GM19239 (cell line): ENCODE results near the gene SRGAP2B.
"Not testable (repeated sequence)": the region's sequence is repeated elsewhere in the genome, so short reads cannot be mapped to it uniquely, and the experiment has no call there.

Source experiments
- DNase-seq: peaks from one replicate; pipeline ENCODE4 v3.0.0; 2011; ENCODE audit warnings: low spot score; ENCODE audit not compliant: insufficient read length
- FAIRE-seq: peaks from 2 replicates; lab custom pipeline; 2011; peaks lifted over from hg19 to GRCh38; lab: Jason Lieb, UNC

SRGAP2B gene

DNA sequence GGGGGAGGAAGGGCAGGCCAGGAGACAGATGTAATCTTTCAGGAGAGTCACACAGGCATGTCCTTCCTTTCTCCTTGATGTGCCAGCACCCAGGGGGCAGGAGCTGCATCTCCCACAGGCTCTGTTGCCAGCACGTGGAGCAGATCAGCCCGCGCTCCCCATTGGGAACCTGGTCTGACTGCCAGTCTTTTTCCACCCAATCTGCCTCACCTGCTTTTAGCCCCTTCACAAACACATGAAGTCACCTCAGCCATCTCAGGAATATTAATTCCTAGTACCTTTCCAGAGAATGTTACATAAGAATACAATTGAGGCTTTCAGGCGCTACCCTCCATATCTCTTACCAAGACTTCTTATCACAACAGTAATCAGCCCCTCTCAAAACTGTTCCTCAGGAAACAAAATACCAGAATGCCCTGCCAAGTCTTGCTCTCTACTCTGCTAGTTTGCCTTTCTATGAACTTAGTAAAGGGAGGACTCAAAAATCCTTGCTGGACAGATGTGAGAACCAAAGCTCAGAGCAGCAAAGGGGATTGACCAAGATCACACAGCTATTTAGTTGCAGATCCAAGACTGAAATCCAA is 94.3 kb downstream of the SRGAP2B start:
- DNase-seq, FAIRE-seq: not testable (repeated sequence)

DNA sequence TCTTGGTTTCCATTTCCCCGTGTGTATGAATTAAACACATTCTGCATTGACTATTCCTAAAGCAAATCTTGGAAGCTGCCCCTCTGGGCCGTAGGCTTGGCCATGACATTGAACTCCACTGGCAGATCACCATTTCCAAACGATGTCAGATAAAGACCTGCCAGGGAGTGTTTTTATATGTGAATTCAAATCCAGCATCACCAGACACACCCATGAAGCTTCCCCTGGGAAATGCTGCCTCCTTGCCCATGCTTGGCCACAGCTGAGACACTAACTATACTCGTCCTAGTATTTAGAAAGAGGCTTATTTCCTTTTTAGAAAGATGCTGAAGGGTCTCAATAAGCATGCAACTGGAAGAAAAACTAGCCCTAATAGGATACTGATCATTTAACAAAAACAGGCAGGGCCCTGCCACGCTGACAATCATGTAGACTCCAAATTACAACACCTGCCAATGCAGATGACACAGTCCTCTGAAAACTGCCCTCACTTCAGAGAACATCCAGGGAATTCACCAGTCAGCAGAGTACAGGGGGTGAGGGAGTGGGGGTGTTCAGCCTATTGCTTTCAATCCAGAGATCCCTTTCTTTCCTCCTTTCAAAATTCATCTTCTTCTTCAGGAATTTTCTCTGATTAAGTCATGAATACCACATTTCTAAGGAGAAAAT is 94.9 kb downstream of the SRGAP2B start:
- not testable (repeated sequence) for DNase-seq, FAIRE-seq

GRCh38 chr1:144998981-144999273 is 96.2 kb downstream of the SRGAP2B start:
- DNase-seq, FAIRE-seq: not testable (repeated sequence)

DNA sequence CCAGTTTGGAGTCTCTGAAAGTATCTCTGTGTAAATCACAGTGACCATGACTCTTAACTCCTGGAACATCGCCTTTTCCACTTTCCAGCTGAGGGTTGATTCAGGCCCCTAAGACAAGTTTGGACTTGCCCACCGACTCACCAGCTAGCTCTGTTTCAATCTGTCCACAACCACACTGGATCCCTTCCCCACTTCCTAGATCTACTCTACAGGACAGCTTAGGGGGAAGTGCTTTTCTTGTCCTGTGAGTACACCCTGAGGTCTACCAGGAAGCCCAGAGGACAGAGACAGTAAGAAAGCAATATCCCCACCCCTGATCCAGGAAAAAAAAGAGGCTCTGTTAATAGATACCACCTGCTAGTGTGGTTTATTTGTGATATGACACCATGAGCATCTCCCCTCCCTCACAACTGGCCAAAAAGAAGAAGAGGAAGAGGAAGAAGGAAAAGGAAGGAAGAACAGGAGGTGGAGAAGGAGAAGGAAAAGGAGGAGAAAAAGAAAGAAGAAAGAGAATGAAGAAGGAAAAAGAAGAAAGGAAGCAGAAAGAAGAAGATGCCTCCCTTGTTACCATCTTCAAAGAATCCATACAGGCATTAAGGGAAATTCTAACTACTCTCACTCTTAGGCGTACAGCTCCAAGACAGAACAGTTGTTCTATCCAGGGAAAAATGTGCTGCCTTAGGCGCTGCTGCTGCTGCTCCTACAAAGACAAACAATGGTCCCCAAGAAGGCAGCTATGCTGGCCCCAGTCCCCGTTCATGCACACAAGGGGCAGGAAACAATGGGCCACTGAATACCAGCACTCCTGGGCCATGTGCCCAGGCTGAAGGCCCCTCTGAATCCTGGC is 96.8 kb downstream of the SRGAP2B start:
- DNase-seq, FAIRE-seq: not testable (repeated sequence)

- not testable (repeated sequence) for DNase-seq, FAIRE-seq
Measured at GRCh38 chr1:144995833-144996410, 99.2 kb downstream of the SRGAP2B start.

DNA sequence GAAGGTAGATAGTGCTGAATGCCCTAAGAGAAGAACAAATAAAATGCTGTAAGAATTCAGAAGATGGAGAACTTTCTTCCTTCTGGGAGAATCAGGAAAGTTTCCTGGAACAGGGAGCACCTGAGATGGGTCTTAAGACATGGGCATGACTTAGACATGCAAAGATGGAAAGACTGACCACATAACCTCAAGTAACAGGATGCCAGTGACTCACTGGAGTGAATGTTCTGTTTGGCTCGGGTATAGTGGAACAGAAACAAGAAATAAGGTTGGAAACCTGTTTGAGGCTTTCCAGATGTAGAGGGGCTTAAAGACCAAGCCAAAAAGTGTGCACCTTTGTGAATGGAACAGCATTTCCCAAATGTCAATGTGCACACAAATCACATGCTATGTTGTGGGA is 102.2 kb downstream of the SRGAP2B start:
- not testable (repeated sequence) for FAIRE-seq, DNase-seq

- FAIRE-seq, DNase-seq: not testable (repeated sequence)
Measured at GRCh38 chr1:144990611-144991010, 104.5 kb downstream of the SRGAP2B start.

DNA sequence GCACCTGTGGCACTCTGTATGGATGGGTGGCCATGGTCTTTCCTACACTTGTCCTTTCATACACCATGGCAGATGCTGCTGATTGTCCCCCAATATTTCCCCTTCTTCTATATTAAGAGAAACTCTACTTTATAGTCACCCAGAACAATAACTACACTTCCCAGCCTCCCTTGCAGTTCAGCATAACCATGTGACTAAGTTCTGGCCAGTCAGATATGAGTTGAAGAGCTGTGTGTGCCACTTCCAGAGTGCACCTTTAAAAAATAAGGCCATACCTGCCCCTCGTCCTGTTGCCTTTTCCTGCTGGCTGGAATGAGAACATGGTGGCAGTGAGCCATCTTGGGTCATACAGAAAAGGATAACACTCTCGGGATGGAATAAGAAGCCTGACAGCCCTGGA is 108.0 kb downstream of the SRGAP2B start:
- DNase-seq, FAIRE-seq: not testable (repeated sequence)

DNA sequence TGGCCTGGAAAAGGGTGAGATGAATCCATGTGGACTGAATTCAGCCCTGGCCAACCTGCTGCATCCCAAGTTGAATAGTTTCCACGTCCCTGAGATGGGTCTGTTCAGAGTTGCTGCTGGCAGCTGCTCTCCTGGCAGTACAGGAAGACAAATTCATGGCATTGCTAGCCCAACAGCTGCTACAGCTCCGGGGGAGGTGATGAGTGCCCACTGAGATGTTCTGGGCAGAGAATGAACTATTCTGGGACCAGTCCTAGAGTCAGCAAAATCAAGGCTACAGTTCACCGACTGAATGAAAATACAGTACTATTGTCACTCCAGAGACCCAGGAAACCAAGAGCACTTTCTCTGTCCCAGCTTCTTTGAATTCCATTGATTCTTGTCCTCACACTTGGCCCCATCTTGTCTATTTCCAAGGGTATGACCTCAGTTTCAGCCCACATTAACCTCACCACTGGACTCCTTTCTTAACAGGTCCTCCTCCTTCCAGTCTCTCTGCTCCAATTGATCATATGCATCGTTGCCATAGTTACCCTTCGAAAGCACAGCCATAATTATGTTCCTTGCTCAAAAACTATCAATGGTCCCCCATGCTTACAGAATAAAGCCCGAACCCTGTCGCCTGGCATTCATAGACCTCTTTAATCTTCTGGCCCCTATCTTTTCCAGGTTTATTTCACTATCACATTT is 108.8 kb downstream of the SRGAP2B start:
- not testable (repeated sequence) for FAIRE-seq

GRCh38 chr1:144985550-144986170 is 109.5 kb downstream of the SRGAP2B start:
- FAIRE-seq, DNase-seq: not testable (repeated sequence)

More for the DNA sequence above, 108.8 kb downstream of the SRGAP2B start:
- DNase-seq: not testable (repeated sequence)

- not testable (repeated sequence) for FAIRE-seq, DNase-seq
Measured at GRCh38 chr1:144982802-144983525, 112.2 kb downstream of the SRGAP2B start.

DNA sequence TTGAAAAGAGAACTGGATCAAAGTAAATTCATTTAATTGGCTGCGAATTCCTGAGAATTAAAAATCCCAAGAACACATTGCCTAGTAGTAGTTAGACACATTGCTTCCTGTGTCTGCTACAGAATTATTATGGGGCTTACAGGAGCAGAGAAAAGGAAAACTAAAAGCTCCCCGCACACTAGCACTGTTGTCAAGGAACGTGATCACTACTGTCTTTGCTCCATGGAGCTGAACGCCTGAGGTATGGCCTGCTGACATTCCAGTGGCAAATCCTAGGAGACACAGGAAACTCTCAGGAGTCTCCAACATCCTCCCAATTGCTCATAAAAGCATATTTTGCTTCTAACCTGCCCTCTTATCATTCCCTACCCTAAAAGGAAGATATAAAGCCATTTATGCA is 114.0 kb downstream of the SRGAP2B start:
- DNase-seq, FAIRE-seq: not testable (repeated sequence)

- not testable (repeated sequence) for FAIRE-seq, DNase-seq
Measured at GRCh38 chr1:144979960-144980595, 115.0 kb downstream of the SRGAP2B start.

GRCh38 chr1:144977856-144978255 is 117.3 kb downstream of the SRGAP2B start:
- not testable (repeated sequence) for DNase-seq, FAIRE-seq

GRCh38 chr1:144971936-144972335 is 123.2 kb downstream of the SRGAP2B start:
- not testable (repeated sequence) for DNase-seq, FAIRE-seq

DNA sequence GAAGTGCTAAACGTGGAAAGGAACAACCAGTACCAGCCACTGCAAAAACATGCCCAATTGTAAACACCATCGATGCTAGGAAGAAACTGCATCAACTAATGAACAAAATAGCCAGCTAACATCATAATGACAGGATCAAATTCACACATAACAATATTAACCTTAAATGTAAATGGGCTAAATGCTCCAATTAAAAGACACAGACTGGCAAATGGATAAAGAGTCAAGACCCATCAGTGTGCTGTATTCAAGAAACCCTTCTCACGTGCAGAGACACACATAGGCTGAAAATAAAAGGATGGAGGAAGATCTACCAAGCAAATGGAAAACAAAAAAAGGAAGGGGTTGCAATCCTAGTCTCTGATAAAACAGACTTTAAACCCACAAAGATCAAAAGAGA is 128.6 kb downstream of the SRGAP2B start:
- FAIRE-seq, DNase-seq: not testable (repeated sequence)

DNA sequence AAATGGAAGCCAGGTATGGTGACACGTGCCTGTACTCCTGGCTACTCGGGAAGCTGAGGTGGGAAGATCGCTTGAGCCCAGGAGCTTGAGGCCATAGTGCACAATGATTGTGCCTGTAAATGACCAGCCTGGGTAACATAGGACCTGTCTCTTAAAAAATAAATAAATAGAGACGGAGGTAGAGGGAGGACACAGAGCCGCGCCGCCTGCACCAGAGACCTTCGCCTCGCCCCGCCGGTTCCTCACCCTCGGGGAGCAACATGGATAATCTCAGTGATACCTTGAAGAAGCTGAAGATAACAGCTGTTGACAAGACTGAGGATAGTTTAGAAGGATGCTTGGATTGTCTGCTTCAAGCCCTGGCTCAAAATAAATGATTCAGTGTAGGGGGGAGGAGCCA is 130.4 kb downstream of the SRGAP2B start:
- not testable (repeated sequence) for DNase-seq, FAIRE-seq

GRCh38 chr1:144964186-144964585 is 130.9 kb downstream of the SRGAP2B start:
- not testable (repeated sequence) for DNase-seq, FAIRE-seq
